Type B pancreatic cell (in vitro differentiated cells): ENCODE results near the gene FAAP100. TPM values are rescaled to one million over a fixed set of nuclear protein-coding genes. Genes with fewer than 3 reads are reported as not detected.
A peak's percentile ranks its signal among the peaks of the same experiment; 100 is the strongest.

Experiments used
- DNase-seq: peaks from one replicate; pipeline ENCODE4 v3.0.0; 2021; ENCODE audit warnings: mixed read lengths; ENCODE audit not compliant: unreplicated experiment; ENCODE audit errors: extremely low spot score
- H3K27ac Mint-ChIP-seq: 2 replicates; pipeline ENCODE4 v1.8.0; 2021; ENCODE audit warnings: mild to moderate bottlenecking, mixed read lengths
- H3K27me3 Mint-ChIP-seq: 2 replicates; pipeline ENCODE4 v1.8.0; 2021; ENCODE audit warnings: mixed read lengths
- H3K36me3 Mint-ChIP-seq: 2 replicates; pipeline ENCODE4 v1.8.0; 2021; ENCODE audit warnings: mixed read lengths
- H3K4me1 Mint-ChIP-seq: one replicate; pipeline ENCODE4 v1.8.0; 2021; ENCODE audit warnings: mixed read lengths; ENCODE audit not compliant: unreplicated experiment
- H3K4me3 Mint-ChIP-seq: 2 replicates; pipeline ENCODE4 v1.8.0; 2021; ENCODE audit warnings: mild to moderate bottlenecking, mixed read lengths
- H3K9me3 Mint-ChIP-seq: 2 replicates; pipeline ENCODE4 v1.8.0; 2021; ENCODE audit warnings: mixed read lengths
- CTCF ChIP-seq: fragments of 200-600 bp; sonication (generic); conservative IDR thresholded peaks from 2 replicates; pipeline ENCODE4 v1.5.0; 2021; ENCODE audit warnings: antibody characterized with exemption, mild to moderate bottlenecking
- total RNA-seq: library from RNA; stranded (reverse); gene quantifications from 2 replicates; pipeline ENCODE4 v1.2.1, GENCODE V29; 2021; ENCODE audit warnings: low replicate concordance

The FAAP100 gene
- total RNA-seq, 1 donor from 2014 or later: 44.7 TPM

- Mint-ChIP-seq H3K27ac (no peak overlapping the region), H3K9me3 (no peaks in the 10 kb centered on the region), H3K27me3 (peaks cover 10% of the 10 kb centered on the region), H3K4me1 (peaks cover 15% of the 10 kb centered on the region), H3K36me3 (peaks cover 1% of the 10 kb centered on the region), H3K4me3 (peak overlapping the region; percentile 90)
- DNase-seq: no peak
- TF ChIP-seq CTCF: no peak
Observed at GRCh38 chr17:81517009-81517338, 35.2 kb downstream of the FAAP100 start.

- peak overlapping the region; percentile 90 for H3K4me3 Mint-ChIP-seq
- no peak for DNase-seq
Observed at GRCh38 chr17:81516439-81516838, 35.7 kb downstream of the FAAP100 start.

DNA sequence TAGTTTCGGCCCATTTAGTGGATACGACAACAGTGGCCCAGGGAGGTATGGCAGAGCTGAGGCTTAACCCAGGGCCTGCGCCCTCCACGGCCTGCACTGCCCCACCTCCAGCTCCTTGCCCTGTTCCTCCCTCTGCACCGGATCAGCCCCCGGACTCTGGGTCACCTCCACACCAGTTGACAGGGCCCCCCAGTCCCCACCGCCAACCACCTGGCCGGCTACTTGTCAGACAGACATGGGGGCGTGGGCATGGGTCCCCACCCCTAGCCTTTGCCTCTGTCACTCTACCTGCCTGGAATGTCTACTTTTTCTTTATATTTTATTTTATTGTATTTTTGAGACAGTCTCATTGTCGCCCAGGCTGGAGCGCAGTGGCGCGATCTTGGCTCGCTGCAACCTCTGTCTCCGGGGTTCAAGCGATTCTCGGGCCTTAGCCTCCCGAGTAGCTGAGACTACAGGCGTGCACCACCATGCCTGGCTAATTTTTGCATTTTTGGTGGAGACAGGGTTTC lies 36.6 kb downstream of the FAAP100 start:
- peak overlapping the region; percentile 90 for H3K4me3 Mint-ChIP-seq
- H3K27me3 Mint-ChIP-seq: peaks cover 19% of the 10 kb centered on the region
- H3K27ac Mint-ChIP-seq: peak overlapping the region; percentile 95
- DNase-seq: no peak
- H3K9me3 Mint-ChIP-seq: no peaks in the 10 kb centered on the region
- no peak for TF ChIP-seq CTCF
- H3K4me1 Mint-ChIP-seq: peaks cover 12% of the 10 kb centered on the region
- peaks cover 15% of the 10 kb centered on the region for H3K36me3 Mint-ChIP-seq

More at GRCh38 chr17:81516439-81516838, 35.7 kb downstream of the FAAP100 start:
- Mint-ChIP-seq H3K27me3 (peaks cover 14% of the 10 kb centered on the region), H3K9me3 (no peaks in the 10 kb centered on the region), H3K36me3 (peaks cover 7% of the 10 kb centered on the region), H3K27ac (peak overlapping the region; percentile 95), H3K4me1 (peaks cover 15% of the 10 kb centered on the region)
- no peak for TF ChIP-seq CTCF

- Mint-ChIP-seq H3K27ac (peak overlapping the region; percentile 95), H3K36me3 (peaks cover 22% of the 10 kb centered on the region), H3K4me3 (peak overlapping the region; percentile 90), H3K9me3 (no peaks in the 10 kb centered on the region), H3K4me1 (peaks cover 13% of the 10 kb centered on the region), H3K27me3 (peaks cover 21% of the 10 kb centered on the region)
- TF ChIP-seq CTCF: no peak
- DNase-seq: no peak
Observed at GRCh38 chr17:81514739-81515529, 37.2 kb downstream of the FAAP100 start.

DNA sequence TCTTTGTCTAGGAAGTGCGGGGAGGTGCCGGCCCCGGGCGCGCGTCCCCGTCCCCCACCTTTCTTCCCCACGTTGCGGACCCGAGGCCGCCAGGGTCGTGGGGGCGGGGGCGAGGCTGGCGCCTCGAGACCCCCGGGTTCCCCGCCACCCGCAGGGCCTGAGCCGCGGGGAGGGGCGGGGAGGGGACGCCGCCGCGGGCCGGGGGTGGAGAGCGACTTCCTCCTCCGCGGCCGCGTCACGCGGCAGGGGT lies 37.7 kb downstream of the FAAP100 start:
- Mint-ChIP-seq H3K27me3 (peaks cover 25% of the 10 kb centered on the region), H3K36me3 (peaks cover 27% of the 10 kb centered on the region), H3K27ac (peak overlapping the region; percentile 88), H3K9me3 (no peaks in the 10 kb centered on the region), H3K4me1 (peaks cover 18% of the 10 kb centered on the region), H3K4me3 (peak overlapping the region; percentile 79)
- no peak for DNase-seq
- TF ChIP-seq CTCF: no peak
